Measurements from ENCODE around the gene MX2. TPM values are rescaled to one million over a fixed set of nuclear protein-coding genes. Genes with fewer than 3 reads are reported as not detected.

The MX2 gene
- total and polyA plus RNA-seq, 4 donors, result 0.69 to 4.7 (median 2.2) TPM

- Histone ChIP-seq H3K27me3 (ENCODE audit: control insufficient read depth in 4 of 4, insufficient read depth in 4 of 4, low read length in 3 of 4) (no peaks in the 10 kb centered on the region), H3K9ac (ENCODE audit: low read depth in 1 of 2, low read length in 2 of 2) (no peak overlapping the region), H3K36me3 (ENCODE audit: control insufficient read depth in 4 of 4, insufficient read depth in 3 of 4, low read depth in 1 of 4, low read length in 3 of 4) (no peaks in the 10 kb centered on the region), H3K9me3 (ENCODE audit: control insufficient read depth in 4 of 4, low read length in 3 of 4) (no peaks in the 10 kb centered on the region), H3K4me3 (ENCODE audit: low read depth in 1 of 3, low read length in 3 of 3) (peak overlapping the region in 1 of 3 donors; percentile 31), H3K27ac (ENCODE audit: low read depth in 1 of 2, low read length in 2 of 2) (peak overlapping the region; percentile 69 to 72), H3K4me1 (ENCODE audit: control insufficient read depth in 4 of 4, insufficient read depth in 4 of 4, low read length in 3 of 4) (peaks cover 0 to 4% (median 0%) of the 10 kb centered on the region in 4 donors)
- no peak for DNase-seq (ENCODE audit: low spot score)
- TF ChIP-seq REST (IDR thresholded peaks at IDR 0.05), result peak; percentile 77
- TF ChIP-seq GABPA (IDR thresholded peaks at IDR 0.05 in 1 of 2, conservative IDR thresholded peaks at IDR 0.05 in 1 of 2), result no peak
- 89% methylated on average over 16 of the region's 16 CpGs for WGBS
These were observed 960 bp downstream of the MX2 start for GRCh38 chr21:41362605-41363369.

- H3K27me3 ChIP-seq (ENCODE audit: control insufficient read depth in 4 of 4, insufficient read depth in 4 of 4, low read length in 3 of 4), result no peaks in the 10 kb centered on the region
- TF ChIP-seq SP1 (IDR thresholded peaks at IDR 0.05), result no peak
- TF ChIP-seq HNF4A (conservative IDR thresholded peaks at IDR 0.05), result no peak
- TF ChIP-seq MAX (IDR thresholded peaks at IDR 0.05), result no peak
- no peak for TF ChIP-seq HNF4G (IDR thresholded peaks at IDR 0.05)
- TF ChIP-seq REST (IDR thresholded peaks at IDR 0.05), result no peak
- TF ChIP-seq GABPA (IDR thresholded peaks at IDR 0.05 in 1 of 2, conservative IDR thresholded peaks at IDR 0.05 in 1 of 2), result no peak
- TF ChIP-seq CTCF (IDR thresholded peaks at IDR 0.05; ENCODE audit: low read depth, low read length, missing input control), result no peak
- TF ChIP-seq YY1 (IDR thresholded peaks at IDR 0.05), result no peak
- TF ChIP-seq RXRA (IDR thresholded peaks at IDR 0.05), result no peak
- no peak for TF ChIP-seq FOXA2 (IDR thresholded peaks at IDR 0.05)
- no peak for TF ChIP-seq JUND (IDR thresholded peaks at IDR 0.05)
- TF ChIP-seq RAD21 (IDR thresholded peaks at IDR 0.05), result no peak
- TF ChIP-seq FOXA1 (IDR thresholded peaks at IDR 0.05), result no peak
- no peak for TF ChIP-seq TAF1 (conservative IDR thresholded peaks at IDR 0.05)
- TF ChIP-seq ZBTB33 (IDR thresholded peaks at IDR 0.05), result no peak
- TF ChIP-seq NR2F2 (IDR thresholded peaks at IDR 0.05), result no peak
- TF ChIP-seq ATF3 (IDR thresholded peaks at IDR 0.05), result no peak
- no peak for TF ChIP-seq EGR1 (IDR thresholded peaks at IDR 0.05; ENCODE audit: low read depth in 2 of 2)
- H3K4me1 ChIP-seq (ENCODE audit: control insufficient read depth in 4 of 4, insufficient read depth in 4 of 4, low read length in 3 of 4), result peaks cover 0 to 4% (median 0%) of the 10 kb centered on the region in 4 donors
- no peaks in the 10 kb centered on the region for H3K36me3 ChIP-seq (ENCODE audit: control insufficient read depth in 4 of 4, insufficient read depth in 3 of 4, low read depth in 1 of 4, low read length in 3 of 4)
- WGBS, result 88% methylated on average over 18 of the region's 18 CpGs
- H3K9ac ChIP-seq (ENCODE audit: low read depth in 1 of 2, low read length in 2 of 2), result no peak overlapping the region
- no peak for DNase-seq (ENCODE audit: low spot score)
- no peak overlapping the region for H3K4me3 ChIP-seq (ENCODE audit: low read depth in 1 of 3, low read length in 3 of 3)
- no peaks in the 10 kb centered on the region for H3K9me3 ChIP-seq (ENCODE audit: control insufficient read depth in 4 of 4, low read length in 3 of 4)
- peak overlapping the region in 1 of 2 donors; percentile 72 for H3K27ac ChIP-seq (ENCODE audit: low read depth in 1 of 2, low read length in 2 of 2)
These were observed 1.8 kb downstream of the MX2 start for GRCh38 chr21:41363370-41364270.
